HG03432 (cell line): Measurements from ENCODE around the gene MYO7B.
A peak's percentile ranks its signal among the peaks of the same experiment; 100 is the strongest.

Source experiments
- ATAC-seq: cut with Tn5 transposase; IDR thresholded peaks from one replicate; pipeline ENCODE4 v1.9.1; 2021; ENCODE audit warnings: mild to moderate bottlenecking, moderate library complexity; ENCODE audit not compliant: unreplicated experiment

MYO7B gene

GRCh38 chr2:127572841-127573240 lies 37.4 kb downstream of the MYO7B start:
- no peak for ATAC-seq

- no peak for ATAC-seq
Measured at GRCh38 chr2:127573298-127573697, 37.8 kb downstream of the MYO7B start.

- no peak for ATAC-seq
Measured at GRCh38 chr2:127573771-127574170, 38.3 kb downstream of the MYO7B start.

GRCh38 chr2:127574656-127575055 lies 39.2 kb downstream of the MYO7B start:
- ATAC-seq: no peak

GRCh38 chr2:127575185-127575765 lies 39.8 kb downstream of the MYO7B start:
- no peak for ATAC-seq

GRCh38 chr2:127575941-127576432 lies 40.5 kb downstream of the MYO7B start:
- ATAC-seq: no peak

GRCh38 chr2:127576433-127577207 lies 41.1 kb downstream of the MYO7B start:
- ATAC-seq: no peak

GRCh38 chr2:127577208-127577475 lies 41.7 kb downstream of the MYO7B start:
- ATAC-seq: no peak

GRCh38 chr2:127577503-127577902 lies 42.0 kb downstream of the MYO7B start:
- no peak for ATAC-seq

GRCh38 chr2:127577973-127578372 lies 42.5 kb downstream of the MYO7B start:
- peak; percentile 64 for ATAC-seq

GRCh38 chr2:127578411-127578810 lies 42.9 kb downstream of the MYO7B start:
- no peak for ATAC-seq

- no peak for ATAC-seq
Measured at GRCh38 chr2:127579231-127579630, 43.7 kb downstream of the MYO7B start.

- ATAC-seq: no peak
Measured at GRCh38 chr2:127580167-127581049, 44.9 kb downstream of the MYO7B start.

GRCh38 chr2:127581050-127581345 lies 45.5 kb downstream of the MYO7B start:
- no peak for ATAC-seq

- no peak for ATAC-seq
Measured at GRCh38 chr2:127581516-127582490, 46.3 kb downstream of the MYO7B start.

GRCh38 chr2:127582863-127583861 lies 47.7 kb downstream of the MYO7B start:
- ATAC-seq: no peak

- no peak for ATAC-seq
Measured at GRCh38 chr2:127584047-127584446, 48.6 kb downstream of the MYO7B start.

- ATAC-seq: no peak
Measured at GRCh38 chr2:127584516-127585033, 49.1 kb downstream of the MYO7B start.

- ATAC-seq: no peak
Measured at GRCh38 chr2:127585270-127585807, 49.9 kb downstream of the MYO7B start.
